GM06990 (cell line): ENCODE data around the gene MCRS1.

Experiments
- DNase-seq: peaks from one replicate; pipeline ENCODE4 v3.0.0-alpha.2; 2011; ENCODE audit not compliant: insufficient read length; ENCODE audit errors: extremely low read depth
- H3K27me3 ChIP-seq: replicated peaks from 2 replicates; pipeline ENCODE4 v1.6.0; 2011; ENCODE audit warnings: low read length; ENCODE audit not compliant: control insufficient read depth, insufficient read depth
- H3K36me3 ChIP-seq: 2 replicates; pipeline ENCODE4 v1.5.1; 2011; ENCODE audit warnings: low read length; ENCODE audit not compliant: control insufficient read depth, insufficient read depth
- H3K4me3 ChIP-seq: replicated peaks from 2 replicates; pipeline ENCODE4 v1.5.1; 2011; ENCODE audit warnings: low read depth, mild to moderate bottlenecking, control low read depth, low read length
- CTCF ChIP-seq: IDR thresholded peaks from 2 replicates; pipeline ENCODE4 v1.5.1; 2011; ENCODE audit warnings: low read length, control low read depth, mild to moderate bottlenecking, inconsistent platforms; ENCODE audit not compliant: insufficient read depth, poor library complexity, severe bottlenecking

Gene MCRS1

GRCh38 chr12:49555631-49556390 is 12.1 kb downstream of the MCRS1 start:
- H3K36me3 ChIP-seq: peaks cover 22% of the 10 kb centered on the region
- H3K27me3 ChIP-seq: no peaks in the 10 kb centered on the region
- TF ChIP-seq CTCF: no peak
- no peak for DNase-seq
- no peak overlapping the region for H3K4me3 ChIP-seq

- no peak for TF ChIP-seq CTCF
Measured at GRCh38 chr12:49554266-49554665, 13.7 kb downstream of the MCRS1 start.

GRCh38 chr12:49553512-49554088 is 14.3 kb downstream of the MCRS1 start:
- H3K27me3 ChIP-seq: no peaks in the 10 kb centered on the region; the same call in 1 of the 2 replicates
- no peak for DNase-seq
- TF ChIP-seq CTCF: peak; percentile 59
- no peak overlapping the region for H3K4me3 ChIP-seq
- H3K36me3 ChIP-seq: peaks cover 13% of the 10 kb centered on the region

More at GRCh38 chr12:49554266-49554665, 13.7 kb downstream of the MCRS1 start:
- Histone ChIP-seq H3K27me3 (no peaks in the 10 kb centered on the region; the same call in 1 of the 2 replicates), H3K36me3 (peaks cover 14% of the 10 kb centered on the region), H3K4me3 (no peak overlapping the region)
- no peak for DNase-seq

GRCh38 chr12:49552899-49553298 is 15.0 kb downstream of the MCRS1 start:
- Histone ChIP-seq H3K4me3 (no peak overlapping the region), H3K27me3 (no peaks in the 10 kb centered on the region; the same call in 1 of the 2 replicates)

GRCh38 chr12:49552425-49552824 is 15.5 kb downstream of the MCRS1 start:
- DNase-seq: no peak
- no peak overlapping the region for H3K4me3 ChIP-seq
- H3K36me3 ChIP-seq: peaks cover 6% of the 10 kb centered on the region
- H3K27me3 ChIP-seq: peaks cover 1% of the 10 kb centered on the region; the same call in 1 of the 2 replicates
- no peak for TF ChIP-seq CTCF

More at GRCh38 chr12:49552899-49553298, 15.0 kb downstream of the MCRS1 start:
- H3K36me3 ChIP-seq: peaks cover 8% of the 10 kb centered on the region
- no peak for DNase-seq
- no peak for TF ChIP-seq CTCF
